RKO (cell line): ENCODE measurements around the gene RADIL.

Experiments
- DNase-seq: peaks from one replicate; pipeline ENCODE4 v3.0.0-alpha.2; 2016; ENCODE audit warnings: low spot score

Gene RADIL

DNA sequence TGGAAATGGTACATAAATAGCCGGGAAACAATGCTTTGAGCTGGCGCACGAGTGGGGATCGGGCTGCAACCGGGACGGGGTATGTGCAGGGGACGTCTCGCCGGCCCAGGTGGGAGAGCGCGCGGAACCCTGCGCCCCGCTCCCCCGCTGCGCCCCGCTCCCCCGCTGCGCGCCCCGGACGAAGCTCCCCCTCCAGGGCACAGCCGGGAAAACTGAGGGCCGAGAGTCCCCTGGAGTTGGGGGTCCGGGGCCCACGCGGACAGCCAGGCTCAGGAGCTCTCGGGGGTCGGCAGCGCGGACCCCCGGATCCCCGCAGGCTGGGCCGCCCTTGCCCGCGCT is 514 bp downstream of the RADIL start:
- DNase-seq = no peak

DNA sequence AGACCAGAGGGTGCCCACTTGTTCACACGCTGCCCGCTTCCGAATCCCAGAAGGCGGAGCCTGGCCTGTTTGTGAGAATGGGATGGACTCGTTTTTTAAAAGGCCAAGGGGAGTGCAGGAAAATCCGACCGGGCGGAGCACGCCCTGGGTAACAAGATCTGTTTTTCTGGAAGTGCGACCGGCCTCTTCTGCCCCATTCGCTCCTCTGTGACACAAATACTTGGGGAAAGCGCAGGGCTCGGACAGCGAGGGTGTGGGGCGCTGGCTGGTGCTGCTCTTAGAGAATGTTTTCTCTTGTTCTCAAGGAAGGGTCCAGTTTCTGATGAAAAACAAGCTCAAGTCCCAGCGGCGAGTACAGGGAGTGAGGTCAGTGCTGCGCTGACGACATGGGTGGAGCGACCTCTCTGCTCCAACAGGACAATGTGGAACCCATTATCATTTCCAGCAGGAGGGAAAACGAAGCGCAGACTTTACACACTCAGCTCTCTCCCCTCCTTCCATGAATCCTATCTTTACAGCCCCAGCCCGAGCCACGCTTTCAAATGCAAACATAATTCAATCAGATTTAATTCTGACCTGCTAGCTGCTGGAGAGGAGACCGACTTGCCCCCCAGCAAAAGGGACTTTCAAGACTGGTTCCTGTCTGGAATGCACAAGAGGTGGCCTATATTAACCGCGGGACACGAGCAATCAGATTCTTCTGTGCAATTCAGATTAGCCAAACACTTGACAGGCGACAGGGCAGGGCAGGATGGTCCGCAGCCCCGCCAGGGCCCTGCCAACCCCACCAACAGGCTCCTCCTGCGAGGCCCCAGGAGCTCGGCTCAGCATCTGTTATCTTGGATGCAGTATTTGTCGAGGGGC is 1.1 kb downstream of the RADIL start:
- no peak for DNase-seq

DNA sequence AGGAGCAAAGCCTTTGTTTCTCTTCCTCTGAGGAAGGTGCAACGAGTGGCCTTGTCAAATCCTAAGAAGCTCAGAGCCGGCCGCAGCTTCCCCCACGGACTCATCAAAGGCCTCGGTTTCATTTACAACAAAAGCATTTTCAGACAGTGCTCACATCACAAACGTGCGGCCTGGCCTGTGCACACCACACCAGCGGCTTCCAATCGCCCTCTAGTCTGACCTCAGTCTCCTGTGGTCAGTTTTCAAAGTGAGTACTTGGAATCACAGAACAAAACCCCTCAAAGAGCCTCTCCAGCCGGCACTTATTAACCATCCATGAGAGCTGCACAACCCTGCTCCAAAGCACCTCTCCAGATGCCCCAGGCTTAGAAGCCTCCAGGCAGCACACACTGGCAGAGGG is 3.3 kb downstream of the RADIL start:
- DNase-seq = no peak

DNA sequence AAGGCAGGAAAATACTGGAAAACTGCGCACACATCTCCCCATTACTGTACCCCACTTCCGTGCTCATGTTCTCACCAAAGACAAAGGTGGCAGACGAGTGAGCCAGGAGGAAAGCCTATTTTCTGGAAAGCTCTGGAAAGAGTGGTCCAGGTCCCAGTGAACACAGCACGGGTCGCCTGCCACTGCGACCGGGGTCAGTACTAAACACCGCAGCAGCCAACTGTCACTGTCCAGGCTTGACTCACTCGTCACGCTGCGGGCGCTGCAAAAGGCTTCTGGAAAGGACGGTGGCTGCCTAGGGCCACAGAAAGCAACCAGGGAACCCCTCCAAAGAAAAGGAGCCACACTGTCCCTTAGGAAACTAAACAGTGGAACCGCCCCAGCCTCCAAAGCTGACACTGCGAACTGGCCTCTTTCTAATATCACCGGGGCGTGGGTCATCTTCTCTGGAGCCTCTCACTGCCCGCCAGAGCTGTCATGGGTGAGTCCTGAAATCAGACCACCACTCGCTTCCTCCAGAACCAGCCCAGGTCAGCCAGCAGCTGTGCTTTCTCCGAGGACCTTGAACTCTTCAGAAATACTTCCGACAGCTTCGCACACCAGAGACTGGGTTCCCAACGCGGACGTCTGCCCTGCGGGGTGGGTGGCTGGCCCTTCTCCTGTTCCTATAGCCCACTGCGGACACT is 4.0 kb downstream of the RADIL start:
- DNase-seq = no peak

DNA sequence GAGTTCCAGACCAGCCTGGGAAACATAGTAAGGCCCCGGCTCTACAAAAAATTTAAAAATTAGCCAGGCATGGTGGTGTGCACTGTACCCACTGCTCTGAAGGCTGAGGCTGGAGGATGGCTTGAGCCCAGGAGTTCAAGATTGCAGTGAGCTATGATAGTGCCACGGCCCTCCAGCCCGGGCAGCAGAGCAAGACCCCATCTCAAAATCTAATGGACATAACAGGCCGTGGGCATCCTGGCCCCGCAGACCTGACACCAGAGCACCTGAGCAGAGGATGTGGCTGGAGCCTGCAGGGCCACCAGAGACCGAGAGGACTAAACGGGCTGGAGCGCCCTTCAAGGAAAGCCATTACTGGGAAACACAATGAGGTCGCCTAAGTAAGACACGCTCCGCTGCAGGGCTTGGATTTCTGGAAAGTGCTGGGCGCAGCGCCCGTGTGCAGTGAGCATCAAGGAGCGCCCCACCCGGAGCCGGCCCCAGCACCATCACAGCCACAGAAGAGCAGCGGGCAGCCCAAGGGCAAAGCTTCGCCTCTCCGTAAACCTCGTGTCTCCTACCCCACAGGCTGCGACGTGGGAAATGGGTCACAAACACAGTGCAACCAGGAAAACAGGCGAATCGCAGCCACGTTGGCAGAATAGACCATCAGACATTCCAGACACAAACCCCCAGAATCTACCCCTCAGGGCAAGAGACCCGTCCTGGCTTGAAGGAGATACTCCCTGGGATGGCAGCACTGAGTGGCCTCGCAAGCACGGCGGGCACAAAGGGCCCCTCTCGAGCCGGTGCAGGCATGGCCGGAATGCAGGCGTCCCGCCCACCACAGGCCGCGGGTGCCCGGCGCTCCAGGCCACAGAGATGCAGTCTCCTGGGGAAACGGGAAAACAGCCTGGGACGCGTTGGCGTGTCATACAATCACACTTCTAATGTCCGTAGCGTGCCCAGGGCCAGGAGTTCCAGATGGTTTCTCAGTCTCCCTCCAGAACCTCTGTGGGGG is 4.9 kb downstream of the RADIL start:
- DNase-seq = no peak

DNA sequence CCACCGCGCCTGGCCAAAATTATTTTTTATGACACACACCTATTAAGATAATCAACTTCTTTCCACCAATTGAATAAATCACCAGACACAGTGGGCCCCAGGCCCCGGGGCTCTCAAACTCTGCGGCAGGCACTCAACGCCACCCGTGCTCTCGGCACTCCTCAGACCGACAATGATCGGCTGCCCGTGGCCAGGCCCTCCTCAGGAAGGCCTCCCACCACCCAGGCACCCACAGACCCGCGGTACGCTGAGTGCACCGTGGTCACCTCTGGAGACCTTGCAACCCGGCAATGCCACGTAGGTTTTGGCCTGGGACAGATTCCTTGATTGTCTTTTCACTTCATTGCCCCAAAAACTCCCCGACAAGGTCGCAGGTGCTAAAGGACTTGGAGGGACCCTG is 6.9 kb downstream of the RADIL start:
- no peak for DNase-seq

DNA sequence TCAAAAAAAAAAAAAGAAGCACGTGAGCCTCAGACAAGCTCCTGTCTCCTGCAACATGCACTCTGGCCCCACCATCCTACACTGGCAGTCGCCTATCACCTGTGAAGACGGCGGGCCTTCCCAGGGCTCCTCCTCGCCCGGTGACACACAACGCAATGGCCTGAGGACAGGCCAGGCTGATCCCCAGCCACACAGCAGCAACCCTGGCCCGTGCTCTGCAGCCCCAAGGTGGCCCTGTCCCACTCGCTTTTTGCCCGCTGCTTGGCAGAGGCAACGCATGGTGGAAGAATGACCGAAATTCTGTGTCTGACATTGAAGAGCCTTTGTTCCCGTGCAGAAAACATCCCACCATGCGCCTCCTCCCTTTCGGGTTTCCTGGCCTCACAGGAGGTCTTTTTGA is 8.1 kb downstream of the RADIL start:
- no peak for DNase-seq

DNA sequence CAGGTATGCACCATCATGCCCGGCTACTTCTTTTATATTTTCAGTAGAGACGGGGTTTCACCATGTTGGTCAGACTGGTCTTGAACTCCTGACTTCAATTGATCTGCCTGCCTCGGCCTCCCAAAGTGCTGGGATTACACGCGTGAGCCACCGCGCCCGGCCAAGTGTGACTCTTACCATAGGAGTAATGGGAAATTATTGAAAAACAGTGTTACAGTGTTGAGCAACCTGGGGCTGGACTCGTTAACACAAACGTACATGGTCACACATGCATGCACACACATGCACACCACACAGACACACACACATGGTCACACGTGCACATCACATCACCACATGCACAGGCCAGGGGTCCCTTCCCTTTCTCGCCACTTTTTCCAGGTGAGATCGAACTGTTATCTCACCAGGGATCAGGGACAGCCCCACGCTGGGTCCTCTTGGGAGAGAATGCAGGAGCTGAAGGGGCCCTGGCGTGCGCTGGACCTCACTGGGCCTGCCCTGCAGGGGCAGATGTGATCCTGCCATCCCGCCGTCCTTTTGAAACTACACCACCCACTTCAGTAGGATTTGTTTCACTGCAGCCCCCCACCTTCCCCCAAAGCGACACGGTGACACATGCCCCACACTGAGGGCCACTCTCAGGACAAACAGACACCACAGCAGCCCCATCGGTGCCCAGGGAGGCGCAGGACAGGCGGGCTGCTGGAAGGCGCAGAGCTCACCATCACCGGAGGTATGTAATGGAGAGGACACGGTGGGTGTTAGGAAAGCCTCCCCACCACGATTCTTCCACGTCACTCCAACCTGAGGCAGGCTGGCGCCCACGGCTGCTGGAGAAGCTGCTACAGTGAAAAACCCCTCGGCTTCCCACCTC is 10.2 kb downstream of the RADIL start:
- DNase-seq = no peak

DNA sequence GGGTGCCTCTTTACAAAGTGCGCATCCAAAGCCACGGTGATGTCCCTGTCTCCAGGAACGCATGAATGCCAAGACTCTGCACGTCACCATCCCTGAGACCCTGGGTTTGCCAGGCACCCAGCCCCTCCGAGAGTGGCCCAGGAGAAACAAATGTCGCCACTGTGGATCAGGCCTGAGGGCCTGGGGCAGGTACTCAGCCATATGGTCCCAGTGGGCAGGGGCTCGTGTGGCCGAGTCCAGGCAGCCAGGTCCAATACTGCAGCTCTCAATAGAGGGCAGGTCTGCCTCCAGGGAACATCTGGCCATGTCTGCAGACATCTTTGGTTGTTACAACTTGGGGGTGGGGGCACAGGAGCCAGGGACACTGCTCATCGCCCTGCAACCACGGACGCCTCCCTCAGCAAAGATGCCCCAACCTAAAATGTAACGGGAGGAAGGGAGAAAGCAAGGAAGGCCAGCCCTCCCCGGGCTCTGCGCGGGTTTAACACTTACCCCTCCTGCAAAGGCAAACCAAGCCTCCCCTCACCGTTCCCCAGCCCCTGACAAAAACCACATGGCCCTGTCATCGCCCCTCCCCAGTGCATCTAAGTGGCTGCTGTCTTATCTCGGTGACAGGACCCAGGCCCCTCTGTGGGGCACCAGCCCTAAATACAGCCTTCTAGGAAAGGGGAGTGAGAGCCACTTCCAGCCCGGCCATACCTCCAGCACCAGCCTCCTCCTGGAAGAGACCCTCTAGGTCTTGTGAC is 11.4 kb downstream of the RADIL start:
- no peak for DNase-seq

DNA sequence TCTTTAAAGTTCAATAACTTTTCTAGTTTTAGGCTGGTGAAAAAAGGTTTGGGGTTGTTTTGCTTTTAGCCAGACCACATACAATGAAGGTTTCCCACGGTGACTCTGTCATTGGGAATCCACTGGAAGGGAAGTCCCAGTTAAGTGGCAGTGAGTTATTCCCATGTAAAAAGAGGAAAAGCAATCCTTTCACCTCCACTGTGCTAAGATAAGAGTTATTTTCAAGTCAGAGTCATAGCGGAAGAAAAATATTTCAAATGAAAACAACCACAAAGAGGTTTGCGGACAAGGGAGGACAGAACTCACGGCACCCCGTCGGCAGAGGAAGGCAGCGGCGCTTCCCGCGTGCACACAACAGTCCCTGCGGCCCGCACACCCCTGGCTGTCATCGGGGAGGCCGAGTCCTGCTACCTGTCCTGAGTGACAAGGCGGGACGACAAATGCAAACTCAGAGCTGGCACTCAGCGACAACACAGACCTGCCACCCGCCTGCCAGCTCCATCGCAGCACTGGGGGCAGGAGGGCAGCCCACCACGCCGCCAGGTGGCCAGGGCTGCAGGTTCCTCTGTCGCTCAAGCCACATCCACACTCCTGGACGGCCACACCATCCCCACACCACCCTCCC is 12.3 kb downstream of the RADIL start:
- DNase-seq = no peak

DNA sequence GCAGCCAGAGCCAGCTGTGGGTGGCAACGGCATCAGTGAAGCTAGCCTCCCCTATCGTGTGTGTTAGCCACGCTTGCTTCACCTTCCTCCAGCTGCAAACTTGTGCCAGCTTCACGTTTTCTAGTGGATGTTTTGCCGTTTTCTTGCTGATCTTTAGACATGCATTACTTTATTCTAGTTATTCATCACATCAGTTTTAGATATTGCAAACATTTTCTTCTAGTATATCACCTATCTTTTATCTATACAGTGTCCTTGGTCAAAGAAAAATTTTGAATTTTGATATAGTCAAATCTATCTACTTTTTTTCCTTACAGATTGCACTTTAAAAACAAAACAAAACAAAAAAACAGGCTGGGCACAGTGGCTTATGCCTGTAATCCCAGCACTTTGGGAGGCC is 15.0 kb downstream of the RADIL start:
- DNase-seq = no peak

DNA sequence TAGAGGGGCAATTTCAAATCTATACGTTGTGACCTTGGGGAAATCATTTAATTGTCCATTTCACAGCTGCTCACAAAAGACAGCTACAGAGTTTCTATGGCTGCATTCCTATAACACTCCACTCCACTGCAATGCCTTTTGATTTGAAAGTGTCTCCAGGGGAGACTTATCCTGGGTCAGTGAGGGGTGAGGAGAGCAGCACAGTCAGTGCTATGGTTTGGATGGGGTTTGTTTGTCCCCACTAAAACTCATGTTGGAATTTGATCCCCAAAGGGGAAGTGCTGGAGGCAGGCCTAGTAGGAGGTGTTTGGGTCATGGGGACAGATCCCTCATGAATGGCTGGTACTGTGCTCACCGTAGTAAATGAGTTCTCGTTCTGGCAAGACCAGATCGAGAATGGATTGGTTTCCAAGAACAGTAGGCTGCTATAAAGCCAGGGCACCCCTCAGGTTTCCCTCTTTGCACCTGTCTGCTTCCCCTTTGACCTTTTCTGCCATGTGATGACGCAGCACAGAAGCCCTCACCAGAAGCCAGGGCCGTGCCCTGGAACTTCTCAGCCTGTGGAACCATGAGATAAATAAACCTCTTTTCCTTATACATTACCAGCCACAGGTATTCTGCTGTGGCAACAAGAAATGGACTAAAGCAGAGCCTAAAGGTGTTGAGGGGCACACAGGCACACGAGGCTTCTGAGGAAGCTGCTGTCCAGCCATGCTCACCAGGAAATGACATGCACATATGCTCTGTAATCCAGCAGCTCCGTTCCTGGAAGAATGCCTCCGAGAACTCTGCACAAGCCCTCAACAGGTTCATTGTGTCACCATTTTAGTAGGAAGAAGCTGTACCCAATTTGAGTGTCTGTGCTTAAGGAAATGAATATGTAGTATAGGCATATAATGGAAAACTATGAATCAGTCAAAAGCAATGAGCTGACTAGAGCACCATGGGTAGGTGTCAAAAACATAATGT is 16.7 kb downstream of the RADIL start:
- no peak for DNase-seq

DNA sequence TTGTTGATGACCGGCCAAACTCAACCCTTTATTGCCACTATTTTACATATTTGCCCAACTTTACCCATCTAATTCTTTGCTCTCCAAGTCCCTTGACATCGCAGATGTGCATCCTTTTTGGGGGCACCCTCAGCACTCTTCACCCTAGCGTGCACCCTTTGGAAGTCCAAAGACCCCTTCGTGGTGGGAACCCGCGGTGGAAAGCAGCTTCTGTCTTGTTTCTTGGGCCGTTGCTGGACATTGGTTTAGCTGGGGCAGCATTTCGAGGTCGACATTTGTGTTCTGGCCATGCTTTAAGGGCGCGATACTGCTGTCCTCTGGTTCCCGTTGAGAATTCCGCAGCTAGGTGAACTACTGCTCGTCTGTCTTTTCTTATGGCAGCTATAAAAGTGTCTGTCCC is 21.4 kb downstream of the RADIL start:
- DNase-seq = no peak

DNA sequence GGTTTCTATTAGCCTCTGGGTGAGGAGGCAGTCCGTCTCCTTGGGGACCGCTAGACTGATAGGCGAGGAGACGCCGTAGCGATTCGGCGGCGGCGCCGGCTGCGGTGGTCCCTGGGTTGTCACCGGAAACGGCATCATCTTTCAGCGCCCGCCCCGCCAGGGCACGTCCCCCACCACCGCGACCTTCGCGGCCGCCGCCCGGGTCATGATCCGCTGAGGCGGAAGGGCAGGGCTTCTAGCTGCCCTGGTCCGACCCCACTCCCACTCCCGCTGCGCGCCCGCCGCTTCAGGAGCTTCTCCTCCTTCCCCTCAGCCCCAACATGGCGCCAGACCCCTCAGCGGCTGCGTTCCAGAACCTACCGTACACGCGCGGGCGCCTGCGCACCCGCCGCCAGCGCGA is 21.8 kb downstream of the RADIL start, which contains the start of gene PAPOLB:
Gene PAPOLB (minus strand): TSS at position 358 of the 400 bp plus-strand sequence. CDS start 220 bp downstream, at position 138.
- DNase-seq = no peak

DNA sequence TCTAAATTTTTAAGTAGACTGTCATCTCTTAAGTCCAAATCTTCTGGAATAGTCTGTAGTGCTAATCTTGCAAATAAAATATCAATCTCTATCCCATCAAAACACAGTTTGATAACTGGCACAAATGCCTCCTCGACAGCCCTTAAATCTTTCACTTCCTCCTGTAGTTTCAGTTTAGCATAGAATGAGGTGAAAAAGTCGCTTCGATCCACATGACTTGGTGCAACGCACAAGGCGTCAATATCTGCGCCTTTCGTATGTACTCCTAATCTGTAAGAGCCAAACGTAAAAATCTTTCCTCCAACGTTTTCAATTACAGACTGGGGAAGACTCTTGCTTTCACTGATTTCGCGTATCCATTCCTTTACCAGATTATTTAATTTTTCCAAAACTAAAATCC is 22.3 kb downstream of the RADIL start:
- no peak for DNase-seq

DNA sequence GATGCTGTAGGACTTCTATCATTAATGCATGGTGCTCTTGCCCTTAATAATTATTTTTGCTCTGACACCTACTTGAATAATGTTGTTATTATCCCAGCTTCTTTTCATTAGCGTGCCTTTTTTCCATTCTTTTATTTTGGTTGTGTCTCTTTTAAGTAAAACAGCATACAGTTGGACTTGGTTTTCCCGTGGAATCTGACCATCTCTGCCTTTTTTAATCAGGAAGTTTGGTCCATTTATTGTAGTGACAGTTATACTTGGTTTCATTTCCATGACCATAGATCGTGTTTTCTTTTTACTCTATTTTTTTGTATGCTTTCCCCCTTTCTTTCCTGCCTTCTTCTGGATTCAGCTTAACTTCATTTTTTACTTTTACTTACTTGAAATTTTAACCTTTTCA is 26.3 kb downstream of the RADIL start:
- no peak for DNase-seq

DNA sequence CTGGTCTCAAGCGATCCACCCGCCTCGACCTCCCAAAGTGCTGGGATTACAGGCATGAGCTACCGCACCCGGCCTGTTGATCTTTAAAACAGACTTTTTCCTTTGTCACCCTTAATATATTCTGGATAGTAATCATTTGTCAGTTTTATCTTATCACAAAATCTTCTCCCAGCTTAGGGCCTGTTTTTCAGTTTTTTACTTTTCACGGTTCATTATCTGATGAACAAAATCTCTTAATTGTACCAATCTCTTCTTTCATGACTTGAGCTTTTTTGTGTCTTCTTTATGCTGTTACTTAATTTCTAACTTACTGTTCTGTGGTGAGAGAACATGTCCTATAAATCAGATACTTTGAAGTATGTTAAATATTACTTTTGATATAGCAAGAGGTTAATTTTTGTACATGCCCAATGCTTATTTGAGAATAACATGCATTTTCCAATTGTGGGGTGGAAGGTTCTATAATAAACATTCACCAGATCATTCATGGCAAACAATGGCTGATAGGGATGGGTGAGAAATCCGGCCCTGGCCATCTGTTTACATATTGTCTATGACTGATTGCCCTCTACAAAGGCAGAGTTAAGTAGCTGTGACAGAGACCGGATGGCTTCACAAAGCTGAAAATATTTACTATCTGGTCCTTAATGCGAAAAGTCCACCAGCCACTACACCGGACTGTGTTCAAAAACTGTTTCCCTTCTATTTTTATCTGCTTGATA is 27.0 kb downstream of the RADIL start:
- no peak for DNase-seq

DNA sequence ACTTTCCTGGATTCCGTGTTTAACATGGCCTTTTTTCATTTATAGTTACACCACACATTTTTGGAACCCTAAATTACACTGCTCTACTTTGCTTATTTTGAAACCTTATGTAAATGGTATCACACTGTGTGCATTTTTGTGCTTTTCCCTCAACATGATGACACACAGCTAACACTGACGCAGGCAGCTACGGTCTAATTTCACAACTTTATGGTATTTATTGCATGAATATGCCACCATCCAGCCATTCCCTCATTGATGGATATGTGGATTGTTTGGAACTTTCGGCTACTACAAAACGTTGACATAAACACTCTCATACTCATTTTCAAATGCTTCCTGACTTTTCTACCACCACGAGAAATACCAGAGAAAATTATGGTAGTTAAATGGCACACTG is 28.6 kb downstream of the RADIL start:
- DNase-seq = no peak
